Coronary artery (tissue), 2 donors: ENCODE results near the gene TMEM212.
"Not testable (repeated sequence)": the region's sequence is repeated elsewhere in the genome, so short reads cannot be mapped to it uniquely, and the experiment has no call there.

Experiments used
- DNase-seq: peaks from one replicate; pipeline ENCODE4 v3.0.0-alpha.2; 2017; ENCODE audit warnings: low spot score
- H3K27ac ChIP-seq, 2 donors: fragments of 200-600 bp; sonication (generic); one replicate each; pipeline ENCODE4 v1.5.1; 2016 to 2019
- H3K4me3 ChIP-seq: fragments of 200-600 bp; sonication (generic); 2 replicates; pipeline ENCODE4 v1.5.1; 2016; ENCODE audit warnings: mild to moderate bottlenecking, moderate library complexity
- CTCF ChIP-seq: fragments of 200-600 bp; sonication (generic); IDR thresholded peaks from one replicate; pipeline ENCODE4 v1.5.1; 2019; ENCODE audit warnings: antibody characterized with exemption

The TMEM212 gene

DNA sequence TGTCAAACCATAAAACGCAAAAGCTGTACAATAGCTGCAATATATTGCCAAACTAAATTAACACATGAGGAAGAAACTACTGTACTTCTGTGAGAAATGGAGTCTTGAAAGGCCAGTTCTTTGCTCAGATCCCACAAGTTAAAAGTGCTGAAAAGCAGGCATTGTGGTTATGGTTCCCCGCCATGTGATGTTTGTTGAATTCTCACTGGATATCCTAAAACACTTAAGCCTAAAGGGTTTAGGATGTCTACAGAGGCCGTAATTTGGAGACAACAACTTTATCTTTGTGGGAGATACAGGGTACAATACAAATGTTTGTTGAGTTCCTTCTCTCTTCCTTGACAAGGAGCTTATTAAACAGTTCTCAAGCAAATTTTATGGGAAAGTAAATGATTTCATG, 53.2 kb downstream of the TMEM212 start:
- H3K27ac ChIP-seq = no peak overlapping the region
- no peak for TF ChIP-seq CTCF
- no peak overlapping the region for H3K4me3 ChIP-seq
- DNase-seq = no peak

DNA sequence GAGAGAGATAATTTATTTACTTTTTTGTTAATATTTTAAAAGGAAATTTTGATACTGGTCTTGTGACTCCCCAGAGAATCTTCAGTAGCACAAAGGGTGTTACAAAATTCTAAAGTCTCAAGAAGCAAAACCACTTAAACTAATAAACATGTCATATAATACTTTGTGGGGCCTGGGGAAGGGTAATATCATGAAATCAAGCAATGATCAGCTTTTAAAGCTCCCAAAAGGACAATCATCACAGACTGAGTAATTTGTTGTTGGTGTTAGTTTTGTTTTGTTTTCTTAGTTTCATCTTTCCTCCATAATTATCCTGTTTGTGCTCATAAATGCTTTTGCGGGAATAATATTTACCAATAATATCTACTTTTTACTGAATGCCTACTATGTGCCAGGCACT, 55.0 kb downstream of the TMEM212 start:
- Histone ChIP-seq H3K27ac (no peak overlapping the region), H3K4me3 (no peak overlapping the region)
- DNase-seq = no peak
- no peak for TF ChIP-seq CTCF

DNA sequence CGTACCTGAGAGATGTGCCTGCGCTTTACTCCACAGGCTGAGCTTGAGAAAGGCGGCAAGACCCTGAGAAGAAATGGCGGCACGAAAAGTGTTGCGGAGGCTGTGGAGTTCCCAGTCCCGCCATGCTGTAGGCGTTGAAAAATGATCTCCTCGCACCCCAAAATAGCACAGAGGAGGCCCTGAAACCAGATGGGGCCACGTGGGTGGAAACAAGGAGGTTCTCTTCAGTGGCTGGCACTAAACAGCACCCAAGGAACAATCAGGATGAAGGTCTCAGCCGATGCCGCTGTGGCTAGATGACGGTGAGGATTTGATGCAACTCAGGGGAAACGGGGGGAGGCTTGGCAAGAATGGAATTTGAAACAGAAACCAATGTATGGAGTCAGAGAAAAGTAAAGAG, 57.3 kb downstream of the TMEM212 start:
- TF ChIP-seq CTCF = no peak
- no peak for DNase-seq
- no peak overlapping the region for H3K27ac ChIP-seq
- no peak overlapping the region for H3K4me3 ChIP-seq

- no peak for TF ChIP-seq CTCF
- no peak overlapping the region for H3K27ac ChIP-seq
- no peak overlapping the region for H3K4me3 ChIP-seq
- DNase-seq = no peak
Observed at GRCh38 chr3:171901615-171902312, 58.6 kb downstream of the TMEM212 start.

DNA sequence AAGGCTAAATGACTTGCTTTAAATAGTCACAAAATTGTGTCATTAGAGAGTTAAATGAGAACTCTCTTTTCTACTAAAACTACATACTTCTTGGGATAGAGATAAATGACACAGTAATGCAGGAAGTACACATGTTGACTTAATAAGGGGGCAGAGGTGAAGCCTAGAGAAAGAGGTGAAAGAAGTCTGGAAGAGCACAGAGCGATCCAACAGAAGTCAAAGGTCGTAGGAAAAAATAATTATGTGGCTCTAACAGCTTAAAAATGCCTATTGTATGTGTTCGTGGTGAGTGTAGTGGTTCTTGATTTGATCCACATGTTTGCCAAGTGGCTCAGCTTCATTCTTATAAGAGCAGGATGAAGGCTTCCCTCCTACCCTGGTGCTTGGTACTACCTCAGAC, 61.7 kb downstream of the TMEM212 start:
- H3K4me3 ChIP-seq = no peak overlapping the region
- no peak overlapping the region for H3K27ac ChIP-seq
- DNase-seq = no peak
- no peak for TF ChIP-seq CTCF

DNA sequence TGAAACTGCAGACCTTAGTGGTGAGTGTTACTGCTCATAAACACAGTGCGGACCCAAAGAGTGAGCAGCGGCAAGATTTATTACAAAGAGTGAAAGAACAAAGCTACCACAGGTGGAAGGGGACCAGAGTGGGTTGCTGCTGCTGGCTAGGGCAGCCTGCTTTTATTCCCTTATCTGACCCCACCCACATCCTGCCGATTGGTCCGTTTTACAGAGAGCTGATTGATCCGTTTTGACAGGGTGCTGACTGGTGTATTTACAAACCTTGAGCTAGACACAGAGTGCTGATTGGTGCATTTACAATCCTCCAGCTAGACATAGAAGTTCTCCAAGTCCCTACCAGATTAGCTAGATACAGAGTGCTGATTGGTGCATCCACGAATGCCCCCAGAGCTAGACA, 63.4 kb downstream of the TMEM212 start:
- not testable (repeated sequence) for H3K27ac ChIP-seq, H3K4me3 ChIP-seq, DNase-seq

DNA sequence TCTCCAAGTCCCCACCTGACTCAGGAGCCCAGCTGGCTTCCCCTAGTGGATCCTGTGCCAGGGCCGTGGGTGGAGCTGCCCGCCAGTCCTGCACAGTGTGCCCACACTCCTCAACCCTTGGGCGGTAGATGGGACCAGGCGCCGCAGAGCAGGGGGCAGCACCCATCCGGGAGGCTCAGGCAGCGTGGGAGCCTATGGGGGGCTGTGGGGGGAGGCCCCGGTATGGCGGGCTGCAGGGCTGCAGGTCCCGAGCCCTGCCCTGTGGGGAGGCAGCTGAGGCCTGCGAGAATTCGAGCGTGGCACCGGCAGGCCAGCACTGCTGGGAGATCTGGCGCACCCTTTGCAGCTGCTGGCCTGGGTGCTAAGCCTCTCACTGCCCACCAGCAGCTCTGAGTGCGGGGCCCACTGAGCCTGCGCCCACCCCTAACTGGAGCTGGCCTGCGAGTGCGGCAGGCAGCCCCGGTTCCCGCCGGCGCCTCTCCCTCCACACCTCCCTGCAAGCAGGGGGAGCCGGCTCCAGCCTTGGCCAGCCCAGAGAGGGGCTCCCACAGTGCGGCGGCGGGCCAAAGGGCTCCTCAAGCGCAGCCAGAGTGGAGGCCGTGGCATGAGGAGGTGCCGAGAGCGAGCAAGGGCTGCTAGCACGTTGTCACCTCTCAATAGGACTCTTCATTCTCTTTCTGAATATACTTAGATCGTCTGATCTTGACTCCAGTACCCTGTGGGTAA, 64.0 kb downstream of the TMEM212 start:
- Histone ChIP-seq H3K4me3 (no peak overlapping the region), H3K27ac (no peak overlapping the region)
- no peak for TF ChIP-seq CTCF
- no peak for DNase-seq
